PC-9 (cell line): Measurements from ENCODE around the gene PLCG2.

ENCODE experiments used
- EZH2 ChIP-seq: fragments of 200-600 bp; sonication (generic); IDR thresholded peaks from 2 replicates; pipeline ENCODE4 v1.8.0; 2017; ENCODE audit warnings: antibody characterized with exemption, low read depth
- TF ChIP-seq, protein P1 (sequence below): fragments of 200-600 bp; sonication (generic); conservative IDR thresholded peaks from 2 replicates; pipeline ENCODE4 v1.6.1; 2017; ENCODE audit warnings: mixed run types, antibody characterized with exemption, mild to moderate bottlenecking, moderate library complexity

DNA sequence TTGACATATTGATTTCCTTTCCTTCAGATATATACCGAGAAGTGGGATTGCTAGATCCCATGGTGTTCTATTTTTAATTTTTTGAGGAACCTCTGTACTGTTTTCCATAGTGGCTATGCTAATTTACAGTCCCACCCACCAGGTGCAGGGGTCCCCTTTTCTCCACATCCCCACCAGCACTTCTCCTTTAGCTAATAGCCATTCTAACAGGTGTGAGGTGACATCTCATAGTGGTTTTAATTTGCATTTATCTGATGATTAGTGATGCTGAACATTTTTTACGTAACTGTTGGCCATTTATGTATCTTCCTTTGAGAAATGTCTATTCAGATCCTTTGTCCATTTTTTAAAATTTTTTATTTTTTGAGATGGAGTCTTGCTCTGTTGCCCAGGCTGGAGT is 138.3 kb downstream of the PLCG2 start:
- TF ChIP-seq, protein P1, sequence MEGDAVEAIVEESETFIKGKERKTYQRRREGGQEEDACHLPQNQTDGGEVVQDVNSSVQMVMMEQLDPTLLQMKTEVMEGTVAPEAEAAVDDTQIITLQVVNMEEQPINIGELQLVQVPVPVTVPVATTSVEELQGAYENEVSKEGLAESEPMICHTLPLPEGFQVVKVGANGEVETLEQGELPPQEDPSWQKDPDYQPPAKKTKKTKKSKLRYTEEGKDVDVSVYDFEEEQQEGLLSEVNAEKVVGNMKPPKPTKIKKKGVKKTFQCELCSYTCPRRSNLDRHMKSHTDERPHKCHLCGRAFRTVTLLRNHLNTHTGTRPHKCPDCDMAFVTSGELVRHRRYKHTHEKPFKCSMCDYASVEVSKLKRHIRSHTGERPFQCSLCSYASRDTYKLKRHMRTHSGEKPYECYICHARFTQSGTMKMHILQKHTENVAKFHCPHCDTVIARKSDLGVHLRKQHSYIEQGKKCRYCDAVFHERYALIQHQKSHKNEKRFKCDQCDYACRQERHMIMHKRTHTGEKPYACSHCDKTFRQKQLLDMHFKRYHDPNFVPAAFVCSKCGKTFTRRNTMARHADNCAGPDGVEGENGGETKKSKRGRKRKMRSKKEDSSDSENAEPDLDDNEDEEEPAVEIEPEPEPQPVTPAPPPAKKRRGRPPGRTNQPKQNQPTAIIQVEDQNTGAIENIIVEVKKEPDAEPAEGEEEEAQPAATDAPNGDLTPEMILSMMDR, result no peak
- TF ChIP-seq EZH2, result no peak
